ENCODE measurements around the gene ARHGEF11. TPM values are rescaled to one million over a fixed set of nuclear protein-coding genes. Genes with fewer than 3 reads are reported as not detected.

ARHGEF11 gene
- total RNA-seq, 1 experiment from 2014 or later = 45.5 TPM

- no peaks in the 10 kb centered on the region for H3K27me3 ChIP-seq (replicated peaks; ENCODE audit: control insufficient read depth, insufficient read depth, low read length)
- H3K4me1 ChIP-seq = peaks cover 47% of the 10 kb centered on the region
- no peaks in the 10 kb centered on the region for H3K27me3 Mint-ChIP-seq (ENCODE audit: insufficient read depth, unreplicated experiment)
- no peaks in the 10 kb centered on the region for H3K9me3 ChIP-seq
- H3K9me3 Mint-ChIP-seq (ENCODE audit: unreplicated experiment) = no peaks in the 10 kb centered on the region
- H3K36me3 ChIP-seq (ENCODE audit: control insufficient read depth, insufficient read depth, low read length) = no peaks in the 10 kb centered on the region
- DNase-seq = peak in 1 of 2 experiments; percentile 9
- no peak overlapping the region for H3K4me3 ChIP-seq (ENCODE audit: low read depth, low read length)
- ChIA-PET POLR2A (no interaction called here), CTCF (interaction anchor here (1.3 kb wide), 1 partner anchor 23 kb away, joined by 6 read pairs; no protein-coding TSS in a partner anchor)
- peaks cover 11% of the 10 kb centered on the region for H3K36me3 Mint-ChIP-seq (ENCODE audit: insufficient read depth, unreplicated experiment)
- peaks cover 45% of the 10 kb centered on the region for H3K4me1 Mint-ChIP-seq (ENCODE audit: low read depth, unreplicated experiment)
- no peak for TF ChIP-seq CTCF (IDR thresholded peaks at IDR 0.05; ENCODE audit: insufficient read depth in 1 of 2, low read depth in 1 of 2, low read length in 1 of 2, severe bottlenecking in 1 of 2, unreplicated experiment in 1 of 2)
- no peak overlapping the region for H3K27ac Mint-ChIP-seq (ENCODE audit: unreplicated experiment)
- no TSS peak for BruUV-seq (replicated peaks)
- peak overlapping the region; percentile 8 for H3K4me3 Mint-ChIP-seq (ENCODE audit: unreplicated experiment)
- intact Hi-C loops (cut with micrococcal nuclease; ENCODE audit: unreplicated experiment) = loop anchor here (10.0 kb wide), 1 partner anchor 81 kb away; no protein-coding TSS in a partner anchor
Observed at GRCh38 chr1:156993426-156994147, 52.0 kb downstream of the ARHGEF11 start.

- Mint-ChIP-seq H3K36me3 (ENCODE audit: insufficient read depth, unreplicated experiment) (peaks cover 11% of the 10 kb centered on the region), H3K4me1 (ENCODE audit: low read depth, unreplicated experiment) (peaks cover 34% of the 10 kb centered on the region), H3K9me3 (ENCODE audit: unreplicated experiment) (no peaks in the 10 kb centered on the region), H3K4me3 (ENCODE audit: unreplicated experiment) (no peak overlapping the region), H3K27me3 (ENCODE audit: insufficient read depth, unreplicated experiment) (no peaks in the 10 kb centered on the region), H3K27ac (ENCODE audit: unreplicated experiment) (no peak overlapping the region)
- POLR2A ChIA-PET = no interaction called here
- H3K36me3 ChIP-seq (ENCODE audit: control insufficient read depth, insufficient read depth, low read length) = no peaks in the 10 kb centered on the region
- intact Hi-C loops (cut with micrococcal nuclease; ENCODE audit: unreplicated experiment) = loop anchor here (10.0 kb wide), 1 partner anchor 83 kb away; no protein-coding TSS in a partner anchor
- no peaks in the 10 kb centered on the region for H3K27me3 ChIP-seq (replicated peaks; ENCODE audit: control insufficient read depth, insufficient read depth, low read length)
- CTCF ChIA-PET = no interaction called here
- no peak for TF ChIP-seq CTCF (IDR thresholded peaks at IDR 0.05; ENCODE audit: insufficient read depth in 1 of 2, low read depth in 1 of 2, low read length in 1 of 2, severe bottlenecking in 1 of 2, unreplicated experiment in 1 of 2)
- no peak for DNase-seq
- no peaks in the 10 kb centered on the region for H3K9me3 ChIP-seq
- no TSS peak for BruUV-seq (replicated peaks)
- H3K4me1 ChIP-seq = peaks cover 44% of the 10 kb centered on the region
- no peak overlapping the region for H3K4me3 ChIP-seq (ENCODE audit: low read depth, low read length)
Observed at GRCh38 chr1:156992215-156992614, 53.3 kb downstream of the ARHGEF11 start.

GRCh38 chr1:156987715-156988114, 57.8 kb downstream of the ARHGEF11 start:
- Histone ChIP-seq H3K27me3 (replicated peaks; ENCODE audit: control insufficient read depth, insufficient read depth, low read length) (no peaks in the 10 kb centered on the region), H3K4me1 (peaks cover 6% of the 10 kb centered on the region), H3K4me3 (ENCODE audit: low read depth, low read length) (no peak overlapping the region), H3K36me3 (ENCODE audit: control insufficient read depth, insufficient read depth, low read length) (no peaks in the 10 kb centered on the region), H3K9me3 (no peaks in the 10 kb centered on the region)
- peaks cover 6% of the 10 kb centered on the region for H3K4me1 Mint-ChIP-seq (ENCODE audit: low read depth, unreplicated experiment)
- CTCF ChIA-PET = no interaction called here
- no peak overlapping the region for H3K27ac Mint-ChIP-seq (ENCODE audit: unreplicated experiment)
- intact Hi-C loops (cut with micrococcal nuclease; ENCODE audit: unreplicated experiment) = no loop called here
- peaks cover 17% of the 10 kb centered on the region for H3K36me3 Mint-ChIP-seq (ENCODE audit: insufficient read depth, unreplicated experiment)
- no peaks in the 10 kb centered on the region for H3K27me3 Mint-ChIP-seq (ENCODE audit: insufficient read depth, unreplicated experiment)
- no peak for DNase-seq
- no TSS peak for BruUV-seq (replicated peaks)
- H3K9me3 Mint-ChIP-seq (ENCODE audit: unreplicated experiment) = no peaks in the 10 kb centered on the region
- H3K4me3 Mint-ChIP-seq (ENCODE audit: unreplicated experiment) = no peak overlapping the region
- POLR2A ChIA-PET = no interaction called here
- no peak for TF ChIP-seq CTCF (IDR thresholded peaks at IDR 0.05; ENCODE audit: insufficient read depth in 1 of 2, low read depth in 1 of 2, low read length in 1 of 2, severe bottlenecking in 1 of 2, unreplicated experiment in 1 of 2)

Measured in Caco-2 (cell line).